Measurements from ENCODE around the gene MS4A10.
"Not testable (repeated sequence)": the region's sequence is repeated elsewhere in the genome, so short reads cannot be mapped to it uniquely, and the experiment has no call there.

MS4A10 gene

GRCh38 chr11:60785136-60785535 lies at the start of gene MS4A10:
MS4A10 (plus strand) TSS chr11:60785333; CDS start chr11:60790336, 5,003 bp downstream.
- DNase-seq (ENCODE audit: low read depth), result no peak

- DNase-seq (ENCODE audit: low read depth), result no peak
Observed at GRCh38 chr11:60739114-60739513, 46.0 kb upstream of the MS4A10 start.

GRCh38 chr11:60740573-60740972 lies 44.6 kb upstream of the MS4A10 start:
- DNase-seq (ENCODE audit: low read depth), result no peak

- DNase-seq (ENCODE audit: low read depth), result no peak
Observed at GRCh38 chr11:60741421-60741820, 43.7 kb upstream of the MS4A10 start.

GRCh38 chr11:60743058-60743457 lies 42.1 kb upstream of the MS4A10 start:
- no peak for DNase-seq (ENCODE audit: low read depth)

GRCh38 chr11:60744114-60744513 lies 41.0 kb upstream of the MS4A10 start:
- DNase-seq (ENCODE audit: low read depth), result no peak

- DNase-seq (ENCODE audit: low read depth), result no peak
Observed at GRCh38 chr11:60747359-60747873, 37.7 kb upstream of the MS4A10 start.

GRCh38 chr11:60748225-60748624 lies 36.9 kb upstream of the MS4A10 start:
- DNase-seq (ENCODE audit: low read depth), result no peak

GRCh38 chr11:60748821-60749220 lies 36.3 kb upstream of the MS4A10 start:
- DNase-seq (ENCODE audit: low read depth), result no peak

- DNase-seq (ENCODE audit: low read depth), result no peak
Observed at GRCh38 chr11:60750911-60751310, 34.2 kb upstream of the MS4A10 start.

- DNase-seq (ENCODE audit: low read depth), result no peak
Observed at GRCh38 chr11:60753309-60753708, 31.8 kb upstream of the MS4A10 start.

GRCh38 chr11:60754887-60755286 lies 30.2 kb upstream of the MS4A10 start:
- DNase-seq (ENCODE audit: low read depth), result no peak

GRCh38 chr11:60756307-60757032 lies 28.7 kb upstream of the MS4A10 start, which contains the start of gene MS4A15:
MS4A15 (plus strand) TSS chr11:60756867; CDS start chr11:60763734, 6,867 bp downstream.
- DNase-seq (ENCODE audit: low read depth), result no peak

GRCh38 chr11:60757231-60757800 lies 27.8 kb upstream of the MS4A10 start:
- DNase-seq (ENCODE audit: low read depth), result no peak

GRCh38 chr11:60758671-60759070 lies 26.5 kb upstream of the MS4A10 start:
- DNase-seq (ENCODE audit: low read depth), result not testable (repeated sequence)

- not testable (repeated sequence) for DNase-seq (ENCODE audit: low read depth)
Observed at GRCh38 chr11:60759438-60760225, 25.5 kb upstream of the MS4A10 start.

- no peak for DNase-seq (ENCODE audit: low read depth)
Observed at GRCh38 chr11:60761436-60762190, 23.5 kb upstream of the MS4A10 start.

GRCh38 chr11:60762851-60763691 lies 22.1 kb upstream of the MS4A10 start:
- no peak for DNase-seq (ENCODE audit: low read depth)

GRCh38 chr11:60763692-60764369 lies 21.3 kb upstream of the MS4A10 start:
- no peak for DNase-seq (ENCODE audit: low read depth)

- DNase-seq (ENCODE audit: low read depth), result no peak
Observed at GRCh38 chr11:60764879-60765278, 20.3 kb upstream of the MS4A10 start.

Data from stimulated activated CD8-positive, alpha-beta memory T cell treated with anti-CD3 and anti-CD28 coated beads, Interleukin-4, amount 100 ng/mL, for 24 hours (primary cell).